Mucosa of descending colon (tissue), 3 donors: Measurements from ENCODE around the gene POC1A. TPM values are rescaled to one million over a fixed set of nuclear protein-coding genes. Genes with fewer than 3 reads are reported as not detected.

Source experiments
- ATAC-seq: fragments of 200-7000 bp; cut with Tn5 transposase; one replicate; pipeline ENCODE4 v1.9.1; 2020; ENCODE audit warnings: mild to moderate bottlenecking, moderate library complexity
- DNase-seq, 3 donors: peaks; one replicate each; pipeline ENCODE4 v3.0.0-alpha.2; 2020
- H3K36me3 ChIP-seq: fragments of 200-600 bp; one replicate; pipeline ENCODE4 v1.8.0; 2021; ENCODE audit warnings: low read depth, mild to moderate bottlenecking
- H3K4me1 ChIP-seq: fragments of 200-600 bp; one replicate; pipeline ENCODE4 v1.8.0; 2021; ENCODE audit warnings: low read depth, mild to moderate bottlenecking
- H3K4me3 ChIP-seq: fragments of 200-600 bp; one replicate; pipeline ENCODE4 v1.8.0; 2021; ENCODE audit warnings: mild to moderate bottlenecking
- H3K9me3 ChIP-seq: fragments of 200-600 bp; one replicate; pipeline ENCODE4 v1.8.0; 2021; ENCODE audit warnings: mild to moderate bottlenecking
- CTCF ChIP-seq: fragments of 200-600 bp; IDR thresholded peaks from one replicate; pipeline ENCODE4 v1.8.0; 2022; ENCODE audit warnings: antibody characterized with exemption, mild to moderate bottlenecking
- intact Hi-C, 2 donors: fragments of 100-400 bp; cut with DNase I in 1 of 2; cut with micrococcal nuclease in 1 of 2; formaldehyde crosslinking; loops; one replicate each; pipeline versions ENCODE4 v1.11.0 to v1.11.1; 2022; cut with DNase I, micrococcal nuclease
- total RNA-seq, 3 donors: library from RNA; stranded (reverse); fragmentation: NEBNext Ultra II Directional in 2 of 3; extraction: Animal tissue kit (Norgen Biotek cat#: 25700) in 2 of 3; gene quantifications; one replicate each; pipeline versions ENCODE4 v1.2.1 to v1.2.4, GENCODE V29; 2021 to 2023
- donor health status: DM: no; HTN: no; CAD: no; lungs with moderate emphysema.
- donor health status: DM: no; HTN: no; CAD: no.
- donor health status: DM: no; HTN: yes; CAD: no.

POC1A gene
- total RNA-seq, 3 donors from 2014 or later = 2.9 to 12.1 (median 7.7) TPM

- Histone ChIP-seq H3K36me3 (no peaks in the 10 kb centered on the region), H3K9me3 (no peaks in the 10 kb centered on the region), H3K4me1 (peaks cover 3% of the 10 kb centered on the region), H3K4me3 (no peak overlapping the region)
- DNase-seq (no peak), ATAC-seq (no peak)
- intact Hi-C loops = no loop called here
- TF ChIP-seq CTCF = no peak
Observed at GRCh38 chr3:52188556-52188955, 34.3 kb upstream of the POC1A start.

- DNase-seq (no peak), ATAC-seq (no peak)
- intact Hi-C loops = no loop called here
- peaks cover 3% of the 10 kb centered on the region for H3K4me1 ChIP-seq
- no peaks in the 10 kb centered on the region for H3K9me3 ChIP-seq
- TF ChIP-seq CTCF = no peak
- no peaks in the 10 kb centered on the region for H3K36me3 ChIP-seq
- no peak overlapping the region for H3K4me3 ChIP-seq
Observed at GRCh38 chr3:52186729-52187128, 32.5 kb upstream of the POC1A start.

GRCh38 chr3:52185837-52186236 lies 31.6 kb upstream of the POC1A start:
- Histone ChIP-seq H3K9me3 (no peaks in the 10 kb centered on the region), H3K4me3 (no peak overlapping the region), H3K36me3 (no peaks in the 10 kb centered on the region), H3K4me1 (peaks cover 3% of the 10 kb centered on the region)
- intact Hi-C loops = no loop called here
- TF ChIP-seq CTCF = no peak
- no peak for ATAC-seq
- peak in 1 of 3 donors; percentile 6 for DNase-seq

- H3K4me1 ChIP-seq = no peaks in the 10 kb centered on the region
- ATAC-seq = no peak
- TF ChIP-seq CTCF = no peak
- intact Hi-C loops = no loop called here
- H3K36me3 ChIP-seq = no peaks in the 10 kb centered on the region
- no peak overlapping the region for H3K4me3 ChIP-seq
- DNase-seq = no peak
- H3K9me3 ChIP-seq = no peaks in the 10 kb centered on the region
Observed at GRCh38 chr3:52185311-52185710, 31.1 kb upstream of the POC1A start.

- no peaks in the 10 kb centered on the region for H3K36me3 ChIP-seq
- H3K4me3 ChIP-seq = no peak overlapping the region
- H3K9me3 ChIP-seq = no peaks in the 10 kb centered on the region
- no peak for TF ChIP-seq CTCF
- no peaks in the 10 kb centered on the region for H3K4me1 ChIP-seq
- intact Hi-C loops = no loop called here
- DNase-seq (no peak), ATAC-seq (no peak)
Observed at GRCh38 chr3:52184690-52185089, 30.5 kb upstream of the POC1A start.

GRCh38 chr3:52183786-52184445 lies 29.7 kb upstream of the POC1A start:
- Histone ChIP-seq H3K9me3 (no peaks in the 10 kb centered on the region), H3K4me3 (no peak overlapping the region), H3K4me1 (no peaks in the 10 kb centered on the region), H3K36me3 (no peaks in the 10 kb centered on the region)
- no peak for DNase-seq
- intact Hi-C loops = no loop called here
- no peak for TF ChIP-seq CTCF
- no peak for ATAC-seq
